ENCODE results near the gene RTEL1.

The RTEL1 gene

DNA sequence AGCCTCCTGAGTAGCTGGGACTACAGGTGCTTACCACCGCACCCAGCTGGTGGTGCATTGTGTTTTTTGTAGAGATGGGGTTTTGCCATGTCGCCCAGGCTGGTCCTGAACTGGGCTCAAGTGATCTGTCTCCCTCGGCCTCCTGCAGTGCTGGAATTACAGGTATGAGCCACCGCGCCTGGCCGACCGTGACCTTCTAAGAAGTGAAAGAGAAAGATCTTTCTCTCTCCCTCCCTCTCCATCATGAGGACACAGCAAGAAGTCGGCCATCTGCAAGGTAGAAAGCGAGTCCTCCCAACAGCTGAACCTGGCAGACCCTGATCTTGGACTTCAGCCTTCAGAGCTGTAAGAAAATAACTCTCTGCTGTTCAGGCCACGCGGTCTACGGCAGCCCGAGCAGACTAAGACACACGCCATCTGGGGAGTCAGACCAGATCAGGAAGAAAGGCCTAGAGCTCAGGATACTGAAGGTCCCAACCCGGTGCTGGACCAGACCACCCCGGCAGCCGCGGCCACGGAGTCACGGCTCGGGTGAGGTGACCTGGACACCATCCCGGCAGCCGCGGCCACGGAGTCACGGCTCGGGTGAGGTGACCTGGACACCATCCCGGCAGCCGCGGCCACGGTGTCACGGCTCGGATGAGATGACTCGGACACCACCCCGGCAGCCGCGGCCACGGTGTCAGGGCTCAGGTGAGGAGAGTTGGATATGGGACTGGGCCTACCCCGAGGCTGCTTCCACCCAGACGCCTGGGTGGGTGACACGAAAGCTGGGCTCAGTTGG is 40.8 kb upstream of the RTEL1 start:
- H3K4me3 ChIP-seq (ENCODE audit: control insufficient read depth, low read depth, low read length): no peak overlapping the region
- DNase-seq (ENCODE audit: low read depth): no peak
- TF ChIP-seq, protein P1, sequence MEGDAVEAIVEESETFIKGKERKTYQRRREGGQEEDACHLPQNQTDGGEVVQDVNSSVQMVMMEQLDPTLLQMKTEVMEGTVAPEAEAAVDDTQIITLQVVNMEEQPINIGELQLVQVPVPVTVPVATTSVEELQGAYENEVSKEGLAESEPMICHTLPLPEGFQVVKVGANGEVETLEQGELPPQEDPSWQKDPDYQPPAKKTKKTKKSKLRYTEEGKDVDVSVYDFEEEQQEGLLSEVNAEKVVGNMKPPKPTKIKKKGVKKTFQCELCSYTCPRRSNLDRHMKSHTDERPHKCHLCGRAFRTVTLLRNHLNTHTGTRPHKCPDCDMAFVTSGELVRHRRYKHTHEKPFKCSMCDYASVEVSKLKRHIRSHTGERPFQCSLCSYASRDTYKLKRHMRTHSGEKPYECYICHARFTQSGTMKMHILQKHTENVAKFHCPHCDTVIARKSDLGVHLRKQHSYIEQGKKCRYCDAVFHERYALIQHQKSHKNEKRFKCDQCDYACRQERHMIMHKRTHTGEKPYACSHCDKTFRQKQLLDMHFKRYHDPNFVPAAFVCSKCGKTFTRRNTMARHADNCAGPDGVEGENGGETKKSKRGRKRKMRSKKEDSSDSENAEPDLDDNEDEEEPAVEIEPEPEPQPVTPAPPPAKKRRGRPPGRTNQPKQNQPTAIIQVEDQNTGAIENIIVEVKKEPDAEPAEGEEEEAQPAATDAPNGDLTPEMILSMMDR (IDR thresholded peaks at IDR 0.05; ENCODE audit: control insufficient read depth, insufficient read depth, low read depth, low read length, missing control alignments): no peak

DNA sequence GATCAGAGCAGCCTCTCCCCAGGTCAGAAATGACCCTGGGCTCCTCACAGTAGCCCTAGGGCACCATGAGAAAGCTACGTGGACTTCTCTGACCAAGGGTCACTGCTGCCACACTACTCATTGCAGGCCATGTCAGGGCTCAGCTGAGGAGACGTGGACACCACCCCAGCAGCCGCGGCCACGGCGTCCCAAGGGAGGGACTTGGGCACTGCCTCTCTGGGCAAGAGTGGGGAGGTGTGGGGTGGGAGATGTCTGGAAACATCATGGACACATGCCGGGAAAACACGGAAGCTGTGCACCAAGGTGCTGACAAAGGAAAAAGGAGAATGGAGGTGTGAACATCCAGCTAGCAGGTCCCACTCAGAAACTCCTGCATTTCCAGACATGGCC is 40.2 kb upstream of the RTEL1 start:
- TF ChIP-seq, protein P1 (IDR thresholded peaks at IDR 0.05; ENCODE audit: control insufficient read depth, insufficient read depth, low read depth, low read length, missing control alignments): no peak
- H3K4me3 ChIP-seq (ENCODE audit: control insufficient read depth, low read depth, low read length): no peak overlapping the region
- no peak for DNase-seq (ENCODE audit: low read depth)

DNA sequence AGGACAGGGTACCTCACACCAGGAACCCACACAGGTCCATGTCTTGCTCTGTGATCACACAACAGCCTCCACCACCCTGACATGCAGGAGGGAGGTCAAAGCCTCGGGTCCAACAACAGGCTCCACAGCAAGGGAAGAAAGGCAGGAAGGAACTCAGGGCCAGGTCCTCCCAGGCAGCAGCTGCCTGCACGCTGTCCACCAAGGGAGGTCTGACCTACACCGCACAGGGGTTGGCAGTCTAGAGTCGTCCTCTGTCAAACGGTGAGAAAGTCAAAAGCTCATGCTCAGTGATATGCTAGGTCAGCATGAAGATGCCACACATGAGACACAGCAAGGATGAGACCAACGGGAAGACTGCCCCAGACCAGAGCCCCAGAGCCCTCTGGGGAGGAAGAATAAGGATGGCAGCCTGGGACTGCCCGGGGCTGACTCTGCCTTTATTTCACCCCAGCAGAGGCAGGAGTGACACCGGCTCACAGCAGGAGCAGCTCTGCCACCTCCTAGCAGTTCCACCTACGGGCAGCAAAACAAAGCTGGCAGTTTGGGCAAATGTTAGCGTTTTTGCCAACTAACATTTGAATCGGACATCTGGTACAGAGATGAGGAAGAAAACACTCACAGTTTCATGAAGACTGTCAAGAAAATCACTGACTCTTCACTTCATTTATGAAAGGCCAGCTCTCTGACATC is 39.7 kb upstream of the RTEL1 start:
- DNase-seq (ENCODE audit: low read depth): no peak
- no peak overlapping the region for H3K4me3 ChIP-seq (ENCODE audit: control insufficient read depth, low read depth, low read length)
- TF ChIP-seq, protein P1 (IDR thresholded peaks at IDR 0.05; ENCODE audit: control insufficient read depth, insufficient read depth, low read depth, low read length, missing control alignments): no peak

- H3K4me3 ChIP-seq (ENCODE audit: control insufficient read depth, low read depth, low read length): no peak overlapping the region
- no peak for DNase-seq (ENCODE audit: low read depth)
- TF ChIP-seq, protein P1 (IDR thresholded peaks at IDR 0.05; ENCODE audit: control insufficient read depth, insufficient read depth, low read depth, low read length, missing control alignments): no peak
Observed at GRCh38 chr20:63619086-63619485, 39.0 kb upstream of the RTEL1 start.

- TF ChIP-seq, protein P1 (IDR thresholded peaks at IDR 0.05; ENCODE audit: control insufficient read depth, insufficient read depth, low read depth, low read length, missing control alignments): no peak
- no peak overlapping the region for H3K4me3 ChIP-seq (ENCODE audit: control insufficient read depth, low read depth, low read length)
- DNase-seq (ENCODE audit: low read depth): no peak
Observed at GRCh38 chr20:63619505-63619904, 38.6 kb upstream of the RTEL1 start.

DNA sequence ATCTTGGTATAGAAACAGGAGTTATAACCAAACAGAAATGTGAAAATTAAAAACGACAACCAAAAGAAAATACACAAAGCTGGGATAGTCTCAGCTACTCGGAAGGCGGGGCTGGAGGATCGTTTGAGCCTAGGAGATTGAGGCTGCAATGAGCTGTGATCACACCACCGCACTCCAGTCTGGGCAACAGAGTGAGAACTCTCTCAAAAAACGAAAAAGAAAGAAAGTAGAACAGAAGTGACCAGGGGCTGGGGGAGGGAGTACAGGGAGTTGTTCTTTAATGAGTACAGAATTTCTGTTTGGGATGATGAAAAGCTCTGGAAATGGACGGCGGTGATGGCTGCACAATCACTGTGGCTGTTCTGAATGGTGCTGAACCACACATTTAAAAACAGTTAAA is 37.1 kb upstream of the RTEL1 start:
- H3K4me3 ChIP-seq (ENCODE audit: control insufficient read depth, low read depth, low read length): no peak overlapping the region
- TF ChIP-seq, protein P1 (IDR thresholded peaks at IDR 0.05; ENCODE audit: control insufficient read depth, insufficient read depth, low read depth, low read length, missing control alignments): no peak
- DNase-seq (ENCODE audit: low read depth): no peak
